ENCODE data around the gene TUBA4B.
"Not testable (repeated sequence)": the region's sequence is repeated elsewhere in the genome, so short reads cannot be mapped to it uniquely, and the experiment has no call there.

Gene TUBA4B

DNA sequence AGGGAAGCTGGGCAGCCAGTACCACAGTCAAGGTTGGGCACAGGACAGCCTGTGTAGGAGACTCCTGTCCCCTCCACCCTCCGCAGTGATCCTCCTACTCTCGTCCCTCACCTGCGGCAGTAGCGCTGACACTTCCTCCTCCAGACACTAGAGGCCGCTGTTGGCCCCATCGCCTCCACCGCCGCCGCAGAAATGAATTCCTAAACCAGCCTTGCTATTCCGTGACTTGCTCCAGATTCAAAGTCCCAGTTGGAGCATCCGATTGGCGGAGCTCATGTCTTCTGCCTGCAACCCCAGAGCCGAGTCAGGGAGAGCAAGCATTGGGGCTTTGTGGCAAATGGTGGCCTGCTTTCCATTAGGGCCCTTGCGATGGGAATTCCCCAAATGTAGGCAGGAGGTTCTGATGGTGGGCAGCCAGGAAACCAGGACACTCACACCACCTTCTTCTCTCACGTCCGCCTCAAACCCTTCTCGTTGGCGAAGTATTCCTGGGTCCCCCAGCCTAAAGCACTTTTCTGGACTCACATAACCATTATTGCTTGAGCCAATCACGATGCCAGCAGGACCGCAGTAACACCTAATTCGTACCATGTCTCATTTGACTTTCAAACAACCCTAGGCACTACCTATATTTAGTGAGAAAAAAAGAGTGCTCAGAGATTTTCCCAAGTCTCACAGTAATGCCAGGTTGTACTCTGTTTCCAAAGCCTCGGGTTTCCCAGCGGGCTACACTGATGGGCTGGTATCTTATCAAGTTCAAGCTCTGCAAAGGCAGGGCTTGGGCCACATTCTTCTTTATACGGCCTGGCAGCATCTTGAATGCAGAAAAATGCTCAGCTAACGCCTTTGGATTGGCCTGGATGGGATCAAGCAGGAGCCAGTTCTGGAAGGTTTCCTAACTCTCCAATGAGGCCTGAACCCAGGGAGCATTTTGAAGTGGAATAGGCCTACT lies 24.9 kb downstream of the TUBA4B start:
- peak; percentile 59 to 67 for DNase-seq

DNA sequence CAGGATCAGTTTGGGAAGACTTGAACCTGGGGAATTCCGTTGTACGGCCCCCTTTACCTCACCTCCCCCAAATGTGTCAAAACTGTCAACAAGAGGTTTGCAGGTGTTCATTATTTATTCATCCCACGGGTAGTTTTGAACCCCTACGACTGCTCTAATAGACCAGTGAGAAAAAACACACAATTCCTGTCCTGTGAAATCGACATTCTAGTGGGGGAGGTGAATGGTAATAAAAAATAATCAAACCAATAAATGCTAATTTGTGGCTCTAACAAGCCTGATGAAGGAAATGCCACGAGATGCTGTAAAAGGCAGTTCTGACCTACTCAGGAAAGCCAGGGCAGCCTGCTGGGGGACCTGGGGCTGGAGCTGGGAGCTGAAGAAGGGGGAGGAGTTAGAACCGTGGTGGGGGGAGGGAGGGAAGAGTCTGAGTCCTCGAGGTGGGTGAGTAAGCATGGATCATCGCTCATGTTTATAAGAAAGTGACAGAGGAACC lies 25.7 kb downstream of the TUBA4B start:
- no peak for DNase-seq

DNA sequence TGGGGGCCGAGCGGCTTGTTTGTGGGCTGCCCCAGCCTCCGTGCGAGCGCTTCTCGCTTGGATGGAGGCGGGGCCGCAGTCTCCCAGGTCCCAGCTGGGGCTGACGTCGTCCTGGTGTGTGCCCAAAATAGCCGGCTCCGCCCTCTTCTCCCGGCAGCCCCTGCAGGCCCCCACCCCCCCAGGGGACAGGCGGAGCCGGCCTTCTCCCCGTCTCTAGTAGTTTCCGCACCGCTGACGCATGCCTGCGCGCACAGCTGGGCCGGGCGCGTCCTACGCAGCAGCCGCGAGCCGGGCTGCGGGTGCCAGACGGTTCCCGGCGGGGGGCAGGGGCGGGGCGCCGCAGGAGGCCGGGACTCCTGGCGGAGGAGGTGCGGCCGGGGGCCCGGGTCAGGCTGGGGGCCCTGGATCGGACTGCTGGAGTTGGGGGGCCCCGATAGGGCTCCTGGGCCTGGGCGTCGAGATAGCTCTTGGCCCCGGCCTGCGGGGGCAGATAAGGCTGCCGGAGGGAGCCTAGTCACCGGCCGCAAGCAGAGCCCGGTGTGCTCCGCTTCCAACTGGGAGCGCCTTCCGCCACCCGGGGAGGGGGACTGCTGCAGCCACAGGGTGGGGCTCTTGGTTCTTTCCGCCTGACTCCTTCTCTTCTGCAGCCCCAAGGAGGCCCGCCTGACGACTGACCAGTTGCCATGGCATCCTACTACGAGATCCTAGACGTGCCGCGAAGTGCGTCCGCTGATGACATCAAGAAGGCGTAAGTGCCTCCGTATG lies 26.3 kb downstream of the TUBA4B start, which contains the start of gene DNAJB2:
TSS of gene DNAJB2 (plus strand) at position 216 of the 765 bp plus-strand sequence. CDS start at position 684, 468 bp downstream.
- DNase-seq, result peak; percentile 87 to 94

DNA sequence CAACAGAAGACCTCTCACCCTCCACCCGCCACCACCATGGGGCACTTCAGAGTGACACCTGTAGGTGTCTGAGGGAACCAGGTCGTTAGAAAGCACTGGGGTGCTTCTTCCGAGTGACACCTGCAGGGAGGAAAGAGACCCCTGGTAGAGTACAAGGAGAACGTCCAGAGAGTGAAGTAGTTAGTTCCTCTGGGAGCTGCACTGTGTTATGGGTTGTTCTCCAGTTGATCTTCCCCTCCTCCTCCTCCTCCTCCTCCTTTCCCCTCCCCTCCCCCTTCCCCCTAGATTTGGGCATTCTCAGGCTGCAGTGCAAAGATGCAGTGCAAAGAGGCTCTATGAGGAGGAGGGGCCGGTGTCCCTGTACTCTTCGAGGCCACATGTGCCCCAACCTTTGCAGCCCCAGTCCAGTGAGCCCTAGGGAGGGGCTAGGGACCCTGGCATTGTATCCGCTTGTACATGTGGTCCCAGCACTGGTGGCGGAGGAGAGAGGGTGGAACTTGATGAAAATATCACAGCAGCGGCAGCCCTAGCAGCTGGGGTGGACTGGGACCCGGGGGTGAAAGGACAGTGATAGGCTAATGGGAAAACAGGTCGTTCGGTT lies 27.0 kb downstream of the TUBA4B start:
- DNase-seq, result no peak

DNA sequence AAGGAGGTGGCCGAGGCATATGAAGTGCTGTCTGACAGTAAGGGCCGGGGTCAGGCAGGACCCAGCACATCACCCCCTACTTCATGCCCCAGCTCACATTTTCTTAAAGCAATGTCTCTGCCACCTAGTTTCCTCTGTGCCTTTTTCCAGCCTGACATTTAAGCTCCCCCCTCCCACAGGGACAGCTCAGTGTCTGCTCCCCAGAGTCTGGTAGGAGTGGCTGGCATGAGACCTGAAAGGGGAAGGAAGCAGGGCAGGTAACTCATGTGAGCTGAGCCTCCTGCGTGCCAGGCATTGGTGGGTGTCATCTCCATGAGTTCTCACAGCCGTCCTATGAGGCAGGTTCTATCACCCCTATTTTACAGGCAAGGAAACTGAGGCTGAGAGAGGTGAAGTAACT lies 27.6 kb downstream of the TUBA4B start:
- no peak for DNase-seq

DNA sequence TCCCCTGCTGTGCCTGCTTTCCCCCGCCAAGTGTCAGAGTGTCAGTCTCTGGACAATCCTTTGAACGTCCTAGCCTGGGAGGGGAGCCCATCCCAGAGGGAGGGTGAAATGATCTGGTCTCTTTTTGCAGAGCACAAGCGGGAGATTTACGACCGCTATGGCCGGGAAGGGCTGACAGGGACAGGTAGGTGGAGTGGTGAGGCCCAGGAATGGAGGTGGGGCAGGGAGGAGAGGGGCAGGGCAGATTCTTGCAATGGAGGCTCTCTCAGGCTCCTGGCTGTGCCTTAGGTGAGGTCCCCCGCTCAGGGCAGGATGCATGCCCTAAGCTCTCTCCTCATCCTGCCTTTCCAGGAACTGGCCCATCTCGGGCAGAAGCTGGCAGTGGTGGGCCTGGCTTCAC lies 28.5 kb downstream of the TUBA4B start:
- no peak for DNase-seq

DNA sequence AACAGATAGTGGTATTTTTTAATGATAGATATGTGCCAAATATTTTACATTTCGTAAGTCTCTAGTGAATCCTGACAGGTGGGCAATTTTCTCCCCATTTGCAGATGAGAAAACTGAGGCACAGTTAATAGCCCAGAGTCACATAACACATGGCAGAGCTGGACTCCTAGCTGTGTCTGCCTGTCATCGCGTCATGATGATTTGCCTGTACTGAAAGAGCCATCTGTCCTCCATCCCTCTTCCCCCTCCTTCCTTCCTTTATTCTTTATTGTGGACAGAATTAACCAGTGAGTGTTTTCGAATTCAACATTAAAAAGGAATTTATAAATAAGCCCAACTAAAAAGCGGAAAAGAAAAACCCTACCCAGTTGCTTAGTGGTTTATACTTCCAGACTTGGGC lies 29.3 kb downstream of the TUBA4B start:
- no peak for DNase-seq

DNA sequence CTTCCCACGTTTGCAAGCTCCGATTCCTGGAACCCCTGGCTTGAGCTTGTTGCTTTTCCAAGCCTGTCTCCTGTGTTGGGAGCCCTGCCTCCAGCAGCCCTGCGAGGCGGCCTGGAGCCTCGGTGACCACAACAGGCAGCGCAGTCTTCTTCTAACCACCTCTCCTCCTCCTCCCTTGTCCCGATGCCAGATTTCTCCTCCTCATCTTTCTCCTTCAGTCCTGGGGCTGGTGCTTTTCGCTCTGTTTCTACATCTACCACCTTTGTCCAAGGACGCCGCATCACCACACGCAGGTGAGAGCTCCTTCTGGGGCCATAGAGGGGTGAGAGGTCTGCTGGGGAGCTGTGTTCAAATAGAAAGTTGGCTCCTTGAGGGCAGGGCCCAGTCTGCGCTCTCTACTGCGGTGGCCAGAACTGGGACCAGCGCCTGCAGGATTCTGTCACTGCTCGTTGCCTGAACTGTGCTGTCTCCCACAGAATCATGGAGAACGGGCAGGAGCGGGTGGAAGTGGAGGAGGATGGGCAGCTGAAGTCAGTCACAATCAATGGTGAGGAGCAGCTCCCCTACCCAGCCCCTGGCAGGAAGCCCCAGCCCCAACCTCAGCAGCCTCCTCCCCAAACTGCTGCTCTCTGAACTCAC lies 30.0 kb downstream of the TUBA4B start:
- no peak for DNase-seq

DNA sequence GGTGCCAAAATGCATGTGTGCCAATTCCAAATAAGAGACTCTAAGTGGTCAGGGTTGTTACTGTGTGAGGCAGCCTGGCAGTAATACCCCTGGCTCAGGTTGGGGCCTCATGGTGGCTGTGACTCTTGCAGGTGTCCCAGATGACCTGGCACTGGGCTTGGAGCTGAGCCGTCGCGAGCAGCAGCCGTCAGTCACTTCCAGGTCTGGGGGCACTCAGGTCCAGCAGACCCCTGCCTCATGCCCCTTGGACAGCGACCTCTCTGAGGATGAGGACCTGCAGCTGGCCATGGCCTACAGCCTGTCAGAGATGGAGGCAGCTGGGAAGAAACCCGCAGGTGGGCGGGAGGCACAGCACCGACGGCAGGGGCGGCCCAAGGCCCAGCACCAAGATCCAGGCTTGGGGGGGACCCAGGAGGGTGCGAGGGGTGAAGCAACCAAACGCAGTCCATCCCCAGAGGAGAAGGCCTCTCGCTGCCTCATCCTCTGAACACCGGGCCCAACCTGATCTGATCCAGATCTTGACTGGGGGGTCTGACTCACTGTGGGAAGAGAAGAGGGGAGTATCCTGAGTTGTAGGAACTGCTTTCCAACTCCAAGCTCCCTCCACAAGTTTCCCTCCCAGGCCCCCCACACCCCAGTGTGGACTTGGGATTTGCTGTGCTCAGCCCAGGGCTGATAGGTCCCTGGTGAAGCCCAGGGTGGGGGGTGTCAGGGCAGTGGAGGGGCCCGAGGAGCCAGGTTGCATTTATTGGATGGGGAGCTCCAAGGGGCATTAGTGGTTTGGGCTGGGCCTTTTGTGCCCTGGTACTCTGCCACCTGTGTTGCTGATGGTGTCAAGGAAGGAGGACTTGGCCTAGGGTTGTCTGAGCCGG lies 31.7 kb downstream of the TUBA4B start:
- DNase-seq, result no peak

DNA sequence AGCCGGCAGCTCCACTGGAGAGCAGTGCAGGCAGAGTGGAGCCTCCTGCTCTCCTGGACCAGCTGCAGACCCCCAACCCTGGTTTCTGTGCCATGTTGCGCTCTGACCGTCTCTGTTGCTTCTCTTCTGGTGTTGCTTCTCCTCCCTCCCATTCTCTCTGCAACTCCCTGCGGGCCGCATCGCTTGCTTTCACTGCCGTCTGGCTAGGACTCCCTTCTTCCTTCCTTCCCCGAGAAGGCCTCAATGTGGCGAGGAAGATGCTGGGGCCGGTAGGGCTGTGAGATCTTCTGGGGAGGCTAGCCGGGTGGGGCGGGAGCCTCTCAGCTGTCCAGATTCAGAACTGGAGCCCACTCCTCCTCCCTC lies 32.3 kb downstream of the TUBA4B start:
- DNase-seq, result no peak

DNA sequence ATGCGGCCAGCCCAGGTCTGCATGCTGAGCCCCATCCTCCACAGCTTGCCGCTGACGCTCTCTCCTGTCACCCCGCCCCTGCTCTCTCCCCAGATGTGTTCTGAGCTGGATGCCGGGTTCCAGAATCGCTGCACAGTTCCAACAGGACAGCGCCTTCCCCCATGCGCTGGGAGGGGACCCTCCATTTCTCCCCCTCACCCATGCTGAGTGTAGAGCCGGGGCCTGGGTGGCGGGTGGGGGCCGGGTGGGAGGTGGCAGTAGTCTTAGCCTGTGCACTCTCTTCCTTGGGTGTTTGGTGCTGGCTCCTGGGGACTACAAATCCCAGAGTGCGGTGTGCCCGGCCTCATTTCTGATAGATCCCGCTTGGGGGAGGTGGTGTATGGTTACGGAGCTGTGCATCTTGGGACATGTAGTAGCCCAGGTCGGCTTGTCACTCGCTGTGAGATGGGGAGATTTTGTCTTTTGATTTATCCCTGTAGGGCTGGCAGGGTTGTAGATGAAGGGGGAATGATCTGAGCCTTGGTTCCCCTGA lies 32.9 kb downstream of the TUBA4B start:
- DNase-seq, result peak in 1 of 2 experiments; percentile 38

DNA sequence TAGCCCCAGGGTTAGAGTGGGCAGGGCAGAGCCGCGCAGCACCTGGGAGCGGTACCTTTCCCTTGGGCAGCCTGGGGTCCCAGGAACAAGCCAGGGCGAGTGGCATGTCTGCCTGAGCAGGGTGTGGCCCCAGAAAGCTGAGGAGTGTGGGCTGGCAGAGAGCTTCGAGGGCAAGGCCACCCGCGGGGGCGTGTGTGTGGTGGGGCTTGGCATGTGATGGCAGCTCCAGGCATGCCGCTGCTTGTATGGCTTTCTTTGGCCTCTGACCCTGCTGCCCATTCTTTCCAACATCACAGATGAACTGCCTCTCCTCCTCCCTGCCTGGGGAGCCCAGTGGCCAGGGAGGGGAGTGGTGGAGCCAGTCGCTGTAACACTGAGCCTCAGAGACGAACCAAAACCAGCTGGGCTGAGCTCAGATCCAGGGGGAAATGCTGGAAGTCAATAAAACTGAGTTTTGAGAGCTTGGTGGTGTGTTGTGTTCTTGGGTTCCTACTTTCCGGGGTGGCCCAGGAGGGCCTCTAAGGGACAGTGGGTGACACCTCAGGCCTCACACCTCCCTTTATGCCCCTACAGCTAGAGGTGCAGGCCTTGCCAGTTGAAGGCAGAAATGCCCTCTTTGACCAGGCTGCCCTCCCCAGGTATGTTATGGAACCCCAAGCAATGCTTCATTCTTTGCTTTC lies 33.5 kb downstream of the TUBA4B start:
- no peak for DNase-seq

DNA sequence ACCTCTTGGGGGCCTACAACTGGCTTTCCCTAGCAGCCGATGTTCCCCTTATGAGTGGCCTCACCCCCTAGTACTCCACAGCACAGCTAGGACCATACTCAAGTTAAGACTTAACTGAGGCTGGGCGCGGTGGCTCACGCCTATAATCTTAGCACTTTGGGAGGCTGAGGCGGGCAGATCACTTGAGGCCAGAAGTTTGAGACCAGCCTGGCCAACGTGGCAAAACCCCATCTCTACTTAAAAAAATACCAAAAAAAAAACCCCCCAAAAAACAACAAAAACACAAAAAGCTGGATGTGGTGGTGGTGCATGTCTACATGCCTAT lies 34.0 kb downstream of the TUBA4B start:
- not testable (repeated sequence) for DNase-seq

DNA sequence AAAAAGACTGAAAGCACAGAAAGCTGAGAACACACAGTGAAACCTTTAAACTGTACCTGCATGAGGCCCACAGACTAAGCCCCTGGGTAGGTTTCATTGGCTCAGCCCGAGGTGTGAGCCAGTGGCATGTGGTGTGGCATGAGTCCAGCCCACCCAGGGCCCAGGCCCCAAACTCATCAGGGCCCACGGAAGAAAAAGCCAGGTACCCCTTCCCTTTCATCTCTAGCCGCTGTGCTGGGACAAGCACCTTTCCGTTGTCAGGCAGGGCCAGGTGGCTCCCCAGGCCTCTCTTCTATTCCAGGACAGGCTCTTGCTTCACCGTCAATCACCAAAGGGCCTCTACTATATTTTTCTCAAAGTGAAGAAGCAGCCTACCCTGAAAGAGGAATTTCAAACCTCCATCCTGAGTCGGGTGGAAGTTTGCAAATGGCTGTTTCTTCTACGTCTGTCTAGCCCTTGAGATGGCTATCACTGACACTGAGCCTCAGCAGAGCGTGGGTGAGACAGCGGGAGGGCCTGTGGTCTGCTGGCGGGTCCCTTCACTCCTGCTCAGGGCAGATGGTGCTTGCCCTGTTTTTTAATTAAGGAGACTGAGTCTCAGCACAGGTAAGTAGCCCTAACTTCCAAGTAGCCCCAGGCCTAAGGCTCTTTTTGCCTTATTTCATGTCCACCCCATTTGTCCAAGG lies 34.7 kb downstream of the TUBA4B start:
- DNase-seq, result no peak

DNA sequence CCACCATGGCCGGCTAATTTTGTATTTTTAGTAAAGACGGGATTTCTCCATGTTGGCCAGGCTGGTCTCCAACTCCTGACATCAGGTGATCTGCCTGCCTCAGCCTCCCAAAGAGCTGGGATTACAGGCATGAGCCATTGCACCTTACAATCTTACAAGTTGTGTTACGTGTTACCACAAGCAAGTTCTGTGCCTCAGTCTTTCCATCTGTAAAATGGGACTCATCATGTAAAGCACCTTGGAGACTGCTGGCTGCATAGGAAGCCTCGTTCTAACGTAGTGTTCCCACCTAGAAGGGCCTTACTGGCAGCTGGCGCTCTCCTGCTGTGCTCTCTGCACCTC lies 36.1 kb downstream of the TUBA4B start:
- no peak for DNase-seq

DNA sequence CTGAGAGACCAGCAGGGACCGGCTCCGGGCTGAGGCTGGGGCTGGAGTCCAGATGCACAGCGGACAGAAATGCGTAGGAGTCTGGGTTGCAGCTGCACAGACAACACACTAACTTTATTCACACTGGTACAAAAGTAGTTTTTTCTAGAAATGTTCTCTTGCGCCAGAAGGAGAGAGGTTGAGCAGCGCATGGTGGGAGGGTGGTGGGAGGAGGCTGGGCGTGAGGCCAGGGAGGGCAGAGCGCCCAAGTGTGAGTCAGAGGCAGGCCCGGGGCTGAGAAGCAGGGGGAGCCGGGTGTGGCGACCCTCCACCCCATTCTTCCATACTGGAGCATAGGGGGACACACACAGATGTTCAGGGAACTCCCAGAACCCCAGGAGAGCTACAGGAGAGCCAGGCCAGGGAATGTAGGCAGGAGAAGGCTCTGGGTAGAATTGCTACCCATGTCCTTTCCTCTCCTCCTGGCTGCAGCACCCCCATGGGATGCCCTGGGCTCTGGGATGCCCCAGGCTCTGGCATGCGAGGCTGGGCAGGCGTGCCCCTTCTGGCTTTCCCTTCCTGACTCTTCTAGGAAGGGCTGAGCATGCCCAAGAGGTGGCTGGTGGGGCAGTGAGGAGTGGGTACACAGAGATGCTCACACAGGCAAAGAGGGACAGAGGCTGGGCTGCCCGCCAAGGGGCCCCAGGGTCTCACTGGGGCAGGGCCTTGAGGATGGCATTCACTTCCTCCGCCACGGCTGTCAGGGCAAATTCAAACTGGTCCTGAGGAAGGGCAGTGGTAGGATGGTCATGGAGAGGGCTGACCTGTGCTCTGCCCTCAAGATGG lies 36.7 kb downstream of the TUBA4B start:
- no peak for DNase-seq

DNA sequence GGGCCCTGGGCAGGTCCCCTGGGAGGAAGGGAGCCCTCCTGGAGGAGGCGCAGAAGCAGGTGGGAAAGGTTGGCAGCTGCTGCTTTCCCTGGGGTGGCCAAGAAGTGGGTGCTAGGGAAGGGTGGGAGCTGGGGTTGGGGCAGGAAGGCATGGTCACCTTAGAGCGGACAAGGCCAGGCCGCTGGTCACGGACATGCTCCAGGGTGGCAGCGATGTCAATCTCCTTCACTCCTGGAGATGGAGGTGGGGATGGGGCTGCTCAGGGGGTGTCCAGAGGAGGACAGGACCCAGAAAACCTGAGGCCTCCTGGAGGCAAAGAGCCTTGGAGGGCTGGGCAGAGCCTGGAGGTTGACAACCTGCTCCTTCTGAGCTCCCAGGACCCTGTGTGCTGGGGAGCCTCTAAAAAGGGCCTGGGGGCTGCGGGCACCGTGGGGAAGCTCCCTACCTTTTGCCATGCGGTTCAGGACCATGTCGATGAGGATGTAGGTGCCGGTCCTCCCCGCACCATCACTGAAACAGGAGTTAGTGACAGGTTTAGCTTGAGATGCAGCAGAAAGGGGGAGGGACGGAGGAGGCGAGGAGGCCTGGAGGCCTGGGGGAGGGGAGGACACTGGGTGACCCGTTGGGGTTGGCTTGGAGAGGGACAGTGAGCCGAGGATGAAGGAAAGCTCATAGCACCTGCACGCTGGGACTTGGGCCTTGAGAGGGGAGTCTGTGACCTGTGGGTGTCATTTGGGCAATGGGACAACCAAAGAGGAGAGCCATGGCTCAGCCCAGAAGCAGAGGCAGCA lies 37.5 kb downstream of the TUBA4B start:
- no peak for DNase-seq

DNA sequence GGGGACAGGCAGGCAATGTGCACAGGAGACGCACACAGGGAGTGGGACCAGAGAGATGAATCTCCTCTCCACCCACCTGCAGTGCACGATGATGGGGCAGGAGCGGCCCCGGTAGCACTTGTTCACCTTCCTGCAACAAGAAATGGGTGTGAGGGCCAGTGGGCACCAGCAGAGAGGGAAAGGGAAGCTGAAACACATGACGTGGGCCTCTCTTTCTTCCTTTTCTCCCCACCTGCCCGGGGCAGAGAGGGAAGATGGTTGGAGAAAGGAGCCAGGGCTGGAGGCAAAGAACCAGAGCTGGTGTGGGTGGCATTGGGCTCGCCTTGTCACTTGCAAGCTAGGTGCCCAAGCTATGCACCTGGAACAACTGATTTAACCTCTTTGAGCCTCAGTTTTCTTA lies 38.4 kb downstream of the TUBA4B start:
- DNase-seq, result no peak

Data from NCI-H1930 (cell line).